GM18505 (cell line): ENCODE measurements around the gene IMPA2.

Experiments used
- ATAC-seq: cut with Tn5 transposase; IDR thresholded peaks from one replicate; pipeline ENCODE4 v1.9.1; 2021; ENCODE audit not compliant: unreplicated experiment
- POLR2A ChIP-seq: IDR thresholded peaks from 4 replicates; pipeline ENCODE4 v1.6.1; 2011; ENCODE audit warnings: borderline replicate concordance; ENCODE audit not compliant: insufficient read depth, insufficient read length; ENCODE audit errors: extremely low read depth

Gene IMPA2

DNA sequence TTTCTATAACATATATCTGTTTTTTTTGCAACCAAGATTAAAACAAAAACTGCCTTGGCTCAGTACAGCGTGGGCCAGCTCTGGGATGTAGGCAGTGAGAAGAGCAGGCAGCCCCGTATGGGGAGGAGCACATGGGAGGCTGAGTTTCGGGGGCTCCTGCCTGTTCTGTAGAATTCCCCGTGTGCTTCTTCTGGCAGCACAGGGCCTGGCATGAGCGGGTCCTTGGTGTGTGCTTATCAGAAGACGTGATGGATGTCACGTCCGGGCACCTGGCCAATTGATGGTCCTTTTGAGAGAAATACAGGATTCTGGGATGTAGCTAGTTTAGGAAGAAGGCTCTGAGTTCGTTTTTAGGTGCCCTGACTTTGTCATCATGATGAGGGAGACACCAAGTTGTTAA is 16.2 kb downstream of the IMPA2 start:
- TF ChIP-seq POLR2A, result no peak
- no peak for ATAC-seq

GRCh38 chr18:11998193-11998592 is 16.9 kb downstream of the IMPA2 start:
- ATAC-seq, result no peak
- TF ChIP-seq POLR2A, result no peak

GRCh38 chr18:11999429-11999828 is 18.1 kb downstream of the IMPA2 start:
- no peak for TF ChIP-seq POLR2A
- no peak for ATAC-seq

- no peak for TF ChIP-seq POLR2A
- no peak for ATAC-seq
These were observed 18.9 kb downstream of the IMPA2 start for GRCh38 chr18:12000072-12000659.

GRCh38 chr18:12001421-12001820 is 20.1 kb downstream of the IMPA2 start:
- ATAC-seq, result no peak
- TF ChIP-seq POLR2A, result no peak

GRCh38 chr18:12003894-12004293 is 22.6 kb downstream of the IMPA2 start:
- TF ChIP-seq POLR2A, result no peak
- ATAC-seq, result no peak

- no peak for TF ChIP-seq POLR2A
- ATAC-seq, result peak; percentile 46
These were observed 24.5 kb downstream of the IMPA2 start for GRCh38 chr18:12005538-12006487.

- no peak for ATAC-seq
- no peak for TF ChIP-seq POLR2A
These were observed 25.2 kb downstream of the IMPA2 start for GRCh38 chr18:12006488-12006840.

DNA sequence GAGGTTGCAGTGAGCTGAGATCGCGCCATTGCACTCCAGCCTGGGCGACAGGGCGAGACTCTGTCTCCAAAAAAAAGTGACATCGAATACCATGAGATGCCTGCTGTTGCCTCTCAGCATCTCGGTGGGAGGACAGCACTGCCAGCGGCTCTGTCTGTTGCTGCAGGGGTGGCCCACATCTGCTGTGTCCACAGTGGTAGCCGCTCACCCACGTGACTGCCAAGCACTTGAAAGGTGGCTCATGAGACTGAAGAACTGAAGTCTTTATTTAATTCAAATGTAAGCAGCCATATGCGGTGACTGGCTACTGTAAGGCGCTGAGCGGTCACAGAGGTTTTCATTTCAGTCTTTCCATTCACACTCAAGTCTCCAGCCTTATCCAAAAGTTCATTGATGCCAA is 25.8 kb downstream of the IMPA2 start:
- no peak for ATAC-seq
- no peak for TF ChIP-seq POLR2A

DNA sequence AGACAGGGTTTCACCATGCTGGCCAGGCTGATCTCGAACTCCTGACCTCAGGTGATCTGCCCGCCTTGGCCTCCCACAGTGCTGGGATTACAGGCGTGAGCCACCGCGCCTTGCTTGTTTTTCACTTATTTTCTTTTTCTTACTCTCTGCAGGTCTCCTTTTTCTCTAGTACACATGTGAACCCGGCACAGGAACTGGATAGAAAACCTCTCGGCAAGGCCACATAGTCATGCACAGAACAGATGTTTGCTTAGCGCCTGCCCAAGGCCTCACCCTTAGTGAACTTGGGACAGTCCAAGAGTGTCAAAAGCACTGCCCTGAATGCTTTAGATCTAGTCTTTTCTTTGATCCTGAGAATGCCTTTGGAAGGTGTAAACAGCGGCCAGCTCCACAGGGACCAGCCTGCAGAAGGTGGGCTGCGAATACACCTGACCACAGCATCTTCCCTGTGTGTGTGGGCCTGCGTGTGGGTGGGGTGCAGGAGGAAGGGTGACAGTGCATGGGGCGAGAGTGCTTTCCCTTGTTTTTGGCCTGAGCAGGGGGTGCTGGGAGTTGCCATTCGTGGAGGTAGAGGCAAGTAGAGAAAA is 27.0 kb downstream of the IMPA2 start:
- no peak for ATAC-seq
- TF ChIP-seq POLR2A, result no peak

GRCh38 chr18:12008842-12009580 is 27.7 kb downstream of the IMPA2 start:
- ATAC-seq, result no peak
- TF ChIP-seq POLR2A, result no peak

DNA sequence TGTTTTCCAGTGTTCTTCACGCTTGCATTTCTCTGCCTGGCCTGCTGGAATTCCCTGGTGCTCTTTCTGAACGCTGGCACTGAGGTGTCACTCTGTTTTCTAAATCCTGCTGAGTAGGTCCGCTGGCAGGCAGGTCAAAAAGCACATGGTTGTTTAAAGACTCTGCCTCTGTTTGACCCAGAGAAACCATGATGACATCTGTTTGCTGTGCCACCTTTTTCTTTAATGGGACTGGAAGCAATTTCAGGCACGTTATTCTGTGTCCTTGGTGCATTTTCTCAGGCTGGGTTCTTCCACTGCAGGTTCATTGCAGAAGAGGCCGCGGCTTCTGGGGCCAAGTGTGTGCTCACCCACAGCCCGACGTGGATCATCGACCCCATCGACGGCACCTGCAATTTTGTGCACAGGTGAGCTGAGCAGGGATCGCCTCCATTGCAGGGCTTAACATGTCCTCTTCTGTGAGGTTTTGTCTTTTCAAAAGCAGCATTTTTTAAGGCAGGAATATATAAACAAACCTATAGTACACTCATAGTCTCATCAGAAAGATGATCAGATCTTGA is 28.4 kb downstream of the IMPA2 start:
- no peak for TF ChIP-seq POLR2A
- ATAC-seq, result no peak
